ENCODE measurements around the gene SSBP4. TPM values are rescaled to one million over a fixed set of nuclear protein-coding genes. Genes with fewer than 3 reads are reported as not detected.
A peak's percentile ranks its signal among the peaks of the same experiment; 100 is the strongest.

SSBP4 gene
- total RNA-seq, 1 experiment from 2014 or later, result 46.1 TPM

DNA sequence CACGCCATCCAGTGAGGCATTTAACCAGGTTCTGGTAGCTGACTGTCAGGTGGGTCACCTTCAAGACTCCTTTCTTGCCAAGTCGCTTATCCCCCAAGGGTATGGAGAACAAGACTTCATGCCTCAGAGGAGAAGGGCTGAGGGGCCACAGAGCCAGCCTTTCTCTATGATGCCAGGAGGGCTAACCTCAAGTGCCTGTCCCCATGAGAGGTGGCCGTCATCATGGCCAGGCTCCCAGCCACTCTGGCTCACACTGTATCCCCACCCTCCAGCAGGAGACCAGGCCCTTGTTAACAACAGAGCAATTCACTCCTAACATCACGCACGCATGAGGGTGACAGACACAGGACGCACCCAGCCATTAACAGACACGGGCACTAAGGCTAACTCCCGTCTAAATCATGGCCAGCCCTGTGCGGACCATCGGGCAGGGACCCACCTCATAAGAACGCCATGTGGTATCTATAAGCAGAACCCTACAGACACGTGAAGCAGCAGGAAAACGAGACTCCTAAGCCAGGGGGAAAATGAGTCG is 57.4 kb downstream of the SSBP4 start:
- H3K23me2 ChIP-seq (ENCODE audit: insufficient read length, low read depth, low read length, poor library complexity, severe bottlenecking), result no peaks in the 10 kb centered on the region
- Mint-ChIP-seq H3K4me3 (no peak overlapping the region), H3K27me3 (ENCODE audit: low read depth) (no peaks in the 10 kb centered on the region), H3K36me3 (ENCODE audit: insufficient read depth in 1 of 3, low read depth in 3 of 3) (peaks cover 0 to 2% (median 0%) of the 10 kb centered on the region in 3 experiments; a peak in 1 of 7 replicates), H3K4me1 (peaks cover 22 to 25% of the 10 kb centered on the region in 2 experiments), H3K27ac (peak overlapping the region in 2 of 3 experiments; percentile 45 to 64; a peak in 3 of 7 replicates), H3K9me3 (no peaks in the 10 kb centered on the region)
- TF ChIP-seq, protein P1, sequence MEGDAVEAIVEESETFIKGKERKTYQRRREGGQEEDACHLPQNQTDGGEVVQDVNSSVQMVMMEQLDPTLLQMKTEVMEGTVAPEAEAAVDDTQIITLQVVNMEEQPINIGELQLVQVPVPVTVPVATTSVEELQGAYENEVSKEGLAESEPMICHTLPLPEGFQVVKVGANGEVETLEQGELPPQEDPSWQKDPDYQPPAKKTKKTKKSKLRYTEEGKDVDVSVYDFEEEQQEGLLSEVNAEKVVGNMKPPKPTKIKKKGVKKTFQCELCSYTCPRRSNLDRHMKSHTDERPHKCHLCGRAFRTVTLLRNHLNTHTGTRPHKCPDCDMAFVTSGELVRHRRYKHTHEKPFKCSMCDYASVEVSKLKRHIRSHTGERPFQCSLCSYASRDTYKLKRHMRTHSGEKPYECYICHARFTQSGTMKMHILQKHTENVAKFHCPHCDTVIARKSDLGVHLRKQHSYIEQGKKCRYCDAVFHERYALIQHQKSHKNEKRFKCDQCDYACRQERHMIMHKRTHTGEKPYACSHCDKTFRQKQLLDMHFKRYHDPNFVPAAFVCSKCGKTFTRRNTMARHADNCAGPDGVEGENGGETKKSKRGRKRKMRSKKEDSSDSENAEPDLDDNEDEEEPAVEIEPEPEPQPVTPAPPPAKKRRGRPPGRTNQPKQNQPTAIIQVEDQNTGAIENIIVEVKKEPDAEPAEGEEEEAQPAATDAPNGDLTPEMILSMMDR (conservative IDR thresholded peaks at IDR 0.05), result no peak
- H3K9ac ChIP-seq (ENCODE audit: extremely low read depth, insufficient read length, low read length), result no peak overlapping the region
- no peak overlapping the region for H4K8ac ChIP-seq (replicated peaks; ENCODE audit: insufficient read length, low read depth, low read length)
- no peak overlapping the region for H2BK15ac ChIP-seq (ENCODE audit: low read depth, low read length)
- no peaks in the 10 kb centered on the region; the same call in 1 of the 2 replicates for H3K79me2 ChIP-seq (ENCODE audit: insufficient read depth, low read length)
- H3K27me3 ChIP-seq (ENCODE audit: insufficient read depth, low read length), result no peaks in the 10 kb centered on the region
- H2BK20ac ChIP-seq (ENCODE audit: low read depth, low read length, poor library complexity, severe bottlenecking), result no peak overlapping the region
- H3K23ac ChIP-seq (ENCODE audit: insufficient read length, low read depth, low read length), result no peak overlapping the region
- no peaks in the 10 kb centered on the region for H3K9me3 ChIP-seq (ENCODE audit: control insufficient read depth, low read depth, low read length)
- WGBS (ENCODE audit: extremely low coverage, insufficient read length, low lambda C conversion rate), result no CpG with 5 or more reads among the region's 14 CpGs
- no peak overlapping the region for H2AK5ac ChIP-seq (ENCODE audit: insufficient read length, low read length)
- H2BK12ac ChIP-seq (ENCODE audit: insufficient read length, low read depth, low read length), result no peak overlapping the region
- no peak overlapping the region for H4K91ac ChIP-seq (ENCODE audit: insufficient read length, low read depth, low read length)
- no peaks in the 10 kb centered on the region; the same call in 1 of the 2 replicates for H3K4me1 ChIP-seq (ENCODE audit: insufficient read depth, low read length)
- no peak overlapping the region for H2BK5ac ChIP-seq (ENCODE audit: insufficient read length, low read length)
- no peak overlapping the region for H3K4me2 ChIP-seq (ENCODE audit: insufficient read depth, insufficient read length, low read length)
- no peak overlapping the region for H3K56ac ChIP-seq (ENCODE audit: insufficient read length, low read depth, low read length)
- no peak overlapping the region for H3K4ac ChIP-seq (ENCODE audit: low read depth, low read length)
- H3K18ac ChIP-seq (ENCODE audit: insufficient read length, low read depth, low read length), result no peak overlapping the region
- no peak overlapping the region for H3K14ac ChIP-seq (ENCODE audit: insufficient read depth, low read length)
- H2AFZ ChIP-seq (ENCODE audit: low read length), result no peak overlapping the region
- no peak overlapping the region for H4K5ac ChIP-seq (ENCODE audit: insufficient read length, low read depth, low read length)
- no peak overlapping the region for H2BK120ac ChIP-seq (ENCODE audit: low read depth, low read length, poor library complexity, severe bottlenecking)
- no peak for DNase-seq
- H3K79me1 ChIP-seq (ENCODE audit: insufficient read depth, low read depth, low read length, poor library complexity, severe bottlenecking), result peaks cover 2% of the 10 kb centered on the region
- no peak overlapping the region for H3K27ac ChIP-seq (ENCODE audit: insufficient read length, low read depth, low read length)
- H3T11ph ChIP-seq (ENCODE audit: low read length), result no peak overlapping the region
- H4K20me1 ChIP-seq (ENCODE audit: control insufficient read depth, insufficient read depth, insufficient read length), result no peaks in the 10 kb centered on the region

Data from H9 (cell line).